HCT116 (cell line): ENCODE measurements around the gene PCDHB14.
"Not testable (repeated sequence)": the region's sequence is repeated elsewhere in the genome, so short reads cannot be mapped to it uniquely, and the experiment has no call there.

ENCODE experiments used
- CTCF ChIP-seq, 3 experiments: fragments of 200-600 bp in 1 of 3; sonication (generic) in 1 of 3; IDR thresholded peaks in 2 of 3; conservative IDR thresholded peaks in 1 of 3; 2 replicates each; pipeline ENCODE4 v1.5.1; 2012 to 2017; ENCODE audit warnings: low read depth in 2 of 3, low read length in 2 of 3, antibody characterized with exemption in 1 of 3, borderline replicate concordance in 1 of 3, control low read depth in 1 of 3, mild to moderate bottlenecking in 1 of 3, mixed read lengths in 1 of 3, mixed run types in 1 of 3, moderate library complexity in 1 of 3; ENCODE audit not compliant: insufficient read depth in 1 of 3
- POLR2A ChIP-seq: IDR thresholded peaks from 2 replicates; pipeline ENCODE4 v1.7.0; 2011; ENCODE audit warnings: borderline replicate concordance; ENCODE audit not compliant: insufficient read depth, insufficient read length; ENCODE audit errors: extremely low read depth
- RAD21 ChIP-seq: IDR thresholded peaks from 2 replicates; pipeline ENCODE4 v1.6.1; 2012; ENCODE audit warnings: low read depth, mild to moderate bottlenecking
- TF ChIP-seq, protein P1 (sequence below): IDR thresholded peaks from 2 replicates; pipeline ENCODE4 v1.6.1; 2012

DNA sequence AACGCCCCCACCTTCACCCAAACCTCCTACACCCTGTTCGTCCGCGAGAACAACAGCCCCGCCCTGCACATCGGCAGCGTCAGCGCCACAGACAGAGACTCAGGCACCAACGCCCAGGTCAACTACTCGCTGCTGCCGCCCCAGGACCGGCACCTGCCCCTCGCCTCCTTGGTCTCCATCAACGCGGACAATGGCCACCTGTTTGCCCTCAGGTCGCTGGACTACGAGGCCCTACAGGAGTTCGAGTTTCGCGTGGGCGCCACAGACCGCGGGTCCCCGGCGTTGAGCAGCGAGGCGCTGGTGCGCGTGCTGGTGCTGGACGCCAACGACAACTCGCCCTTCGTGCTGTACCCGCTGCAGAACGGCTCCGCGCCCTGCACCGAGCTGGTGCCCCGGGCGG is 1.7 kb downstream of the PCDHB14 start:
- not testable (repeated sequence) for TF ChIP-seq CTCF (IDR thresholded peaks at IDR 0.05 in 2 of 3, conservative IDR thresholded peaks at IDR 0.05 in 1 of 3; ENCODE audit: borderline replicate concordance in 1 of 3, insufficient read depth in 1 of 3, low read depth in 2 of 3, low read length in 2 of 3); POLR2A; RAD21
- TF ChIP-seq, protein P1, sequence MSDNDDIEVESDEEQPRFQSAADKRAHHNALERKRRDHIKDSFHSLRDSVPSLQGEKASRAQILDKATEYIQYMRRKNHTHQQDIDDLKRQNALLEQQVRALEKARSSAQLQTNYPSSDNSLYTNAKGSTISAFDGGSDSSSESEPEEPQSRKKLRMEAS, result not testable (repeated sequence)
